ENCODE data around the gene SLC35B2. TPM values are rescaled to one million over a fixed set of nuclear protein-coding genes. Genes with fewer than 3 reads are reported as not detected.

Gene SLC35B2
- total RNA-seq, 1 donor from 2014 or later, result 71.8 TPM

DNA sequence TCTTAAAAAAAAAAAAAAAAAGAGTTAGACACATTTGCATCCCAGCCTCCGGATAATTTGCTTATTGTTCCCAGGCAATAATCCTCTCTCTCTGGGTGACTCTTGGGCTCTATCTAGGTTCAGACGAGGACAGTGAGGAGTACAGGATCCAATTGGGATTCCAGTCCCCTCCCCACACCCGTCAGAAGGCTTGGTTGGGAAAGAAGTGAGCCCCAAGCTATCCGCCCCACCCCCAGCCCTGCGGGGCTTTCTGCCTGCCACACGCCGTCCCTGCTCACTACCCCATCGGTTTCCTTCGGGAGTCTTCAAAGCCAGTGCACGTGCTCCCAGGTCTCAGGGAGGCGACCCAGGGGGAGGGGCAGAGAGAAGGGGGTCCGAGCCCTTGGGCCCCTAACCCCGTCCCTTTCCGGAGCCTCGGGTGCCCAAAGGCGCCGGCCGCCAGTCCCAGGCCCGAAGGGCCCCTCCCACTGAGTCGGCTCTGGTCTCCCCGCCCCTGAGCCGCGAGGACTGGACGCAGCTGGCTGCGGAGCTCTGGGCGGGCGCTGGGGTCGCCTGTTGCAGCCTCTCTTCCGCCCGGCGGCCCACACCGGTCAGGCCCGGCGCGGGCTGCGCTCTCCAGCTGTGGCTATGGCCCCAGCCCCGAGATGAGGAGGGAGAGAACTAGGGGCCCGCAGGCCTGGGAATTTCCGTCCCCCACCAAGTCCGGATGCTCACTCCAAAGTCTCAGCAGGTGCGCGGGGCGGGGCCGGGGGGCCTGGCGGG is 38.1 kb downstream of the SLC35B2 start:
- H3K27ac Mint-ChIP-seq (ENCODE audit: unreplicated experiment), result no peak overlapping the region
- TF ChIP-seq, protein P1, sequence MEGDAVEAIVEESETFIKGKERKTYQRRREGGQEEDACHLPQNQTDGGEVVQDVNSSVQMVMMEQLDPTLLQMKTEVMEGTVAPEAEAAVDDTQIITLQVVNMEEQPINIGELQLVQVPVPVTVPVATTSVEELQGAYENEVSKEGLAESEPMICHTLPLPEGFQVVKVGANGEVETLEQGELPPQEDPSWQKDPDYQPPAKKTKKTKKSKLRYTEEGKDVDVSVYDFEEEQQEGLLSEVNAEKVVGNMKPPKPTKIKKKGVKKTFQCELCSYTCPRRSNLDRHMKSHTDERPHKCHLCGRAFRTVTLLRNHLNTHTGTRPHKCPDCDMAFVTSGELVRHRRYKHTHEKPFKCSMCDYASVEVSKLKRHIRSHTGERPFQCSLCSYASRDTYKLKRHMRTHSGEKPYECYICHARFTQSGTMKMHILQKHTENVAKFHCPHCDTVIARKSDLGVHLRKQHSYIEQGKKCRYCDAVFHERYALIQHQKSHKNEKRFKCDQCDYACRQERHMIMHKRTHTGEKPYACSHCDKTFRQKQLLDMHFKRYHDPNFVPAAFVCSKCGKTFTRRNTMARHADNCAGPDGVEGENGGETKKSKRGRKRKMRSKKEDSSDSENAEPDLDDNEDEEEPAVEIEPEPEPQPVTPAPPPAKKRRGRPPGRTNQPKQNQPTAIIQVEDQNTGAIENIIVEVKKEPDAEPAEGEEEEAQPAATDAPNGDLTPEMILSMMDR (IDR thresholded peaks at IDR 0.05; ENCODE audit: partially characterized antibody, unreplicated experiment), result no peak
- peak overlapping the region; percentile 80 for H3K4me3 Mint-ChIP-seq (ENCODE audit: unreplicated experiment)
- peak; percentile 84 for DNase-seq
- H3K4me1 Mint-ChIP-seq (ENCODE audit: low read depth, unreplicated experiment), result peaks cover 17% of the 10 kb centered on the region
- peaks cover 6% of the 10 kb centered on the region for H3K27me3 Mint-ChIP-seq (ENCODE audit: unreplicated experiment)
- H3K9me3 Mint-ChIP-seq (ENCODE audit: unreplicated experiment), result no peaks in the 10 kb centered on the region
- H3K36me3 Mint-ChIP-seq (ENCODE audit: unreplicated experiment), result no peaks in the 10 kb centered on the region

DNA sequence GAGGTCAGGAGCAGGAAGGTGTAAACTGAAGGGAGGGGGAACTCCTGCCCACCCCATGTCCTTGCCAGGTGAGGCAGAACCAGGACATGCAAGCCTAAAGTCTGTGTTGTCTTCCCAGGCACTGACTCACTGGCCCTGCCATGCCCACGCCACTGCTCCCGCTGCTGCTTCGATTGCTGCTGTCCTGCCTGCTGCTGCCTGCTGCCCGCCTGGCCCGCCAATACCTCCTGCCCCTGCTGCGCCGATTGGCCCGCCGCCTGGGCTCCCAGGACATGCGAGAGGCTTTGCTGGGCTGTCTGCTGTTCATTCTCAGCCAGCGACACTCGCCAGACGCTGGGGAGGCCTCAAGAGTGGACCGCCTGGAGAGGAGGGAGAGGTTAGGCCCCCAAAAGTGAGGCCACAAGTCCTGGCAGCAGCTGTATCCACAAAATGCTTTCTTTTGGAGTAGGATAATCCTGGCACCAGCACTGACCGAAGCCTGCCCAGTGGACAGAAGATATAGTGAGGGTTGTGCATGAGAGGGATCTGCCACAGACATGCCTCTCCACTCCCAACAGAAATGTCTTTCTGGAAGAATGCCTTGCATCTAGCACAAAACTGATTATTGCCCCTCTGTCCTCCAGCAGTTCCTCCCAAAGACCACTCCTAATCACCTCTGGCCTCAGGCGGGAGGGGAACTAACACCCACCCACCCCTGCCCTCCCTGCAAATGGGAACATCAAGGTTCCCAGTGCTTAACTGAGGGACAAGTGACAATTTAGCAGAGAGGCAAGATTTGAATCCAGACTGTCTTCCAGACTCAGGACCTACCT is 39.8 kb downstream of the SLC35B2 start:
- TF ChIP-seq, protein P1 (IDR thresholded peaks at IDR 0.05; ENCODE audit: partially characterized antibody, unreplicated experiment), result no peak
- Mint-ChIP-seq H3K36me3 (ENCODE audit: unreplicated experiment) (no peaks in the 10 kb centered on the region), H3K27ac (ENCODE audit: unreplicated experiment) (no peak overlapping the region), H3K27me3 (ENCODE audit: unreplicated experiment) (peaks cover 1% of the 10 kb centered on the region), H3K4me1 (ENCODE audit: low read depth, unreplicated experiment) (peaks cover 8% of the 10 kb centered on the region), H3K9me3 (ENCODE audit: unreplicated experiment) (no peaks in the 10 kb centered on the region), H3K4me3 (ENCODE audit: unreplicated experiment) (peak overlapping the region; percentile 37)
- DNase-seq, result peak; percentile 62

DNA sequence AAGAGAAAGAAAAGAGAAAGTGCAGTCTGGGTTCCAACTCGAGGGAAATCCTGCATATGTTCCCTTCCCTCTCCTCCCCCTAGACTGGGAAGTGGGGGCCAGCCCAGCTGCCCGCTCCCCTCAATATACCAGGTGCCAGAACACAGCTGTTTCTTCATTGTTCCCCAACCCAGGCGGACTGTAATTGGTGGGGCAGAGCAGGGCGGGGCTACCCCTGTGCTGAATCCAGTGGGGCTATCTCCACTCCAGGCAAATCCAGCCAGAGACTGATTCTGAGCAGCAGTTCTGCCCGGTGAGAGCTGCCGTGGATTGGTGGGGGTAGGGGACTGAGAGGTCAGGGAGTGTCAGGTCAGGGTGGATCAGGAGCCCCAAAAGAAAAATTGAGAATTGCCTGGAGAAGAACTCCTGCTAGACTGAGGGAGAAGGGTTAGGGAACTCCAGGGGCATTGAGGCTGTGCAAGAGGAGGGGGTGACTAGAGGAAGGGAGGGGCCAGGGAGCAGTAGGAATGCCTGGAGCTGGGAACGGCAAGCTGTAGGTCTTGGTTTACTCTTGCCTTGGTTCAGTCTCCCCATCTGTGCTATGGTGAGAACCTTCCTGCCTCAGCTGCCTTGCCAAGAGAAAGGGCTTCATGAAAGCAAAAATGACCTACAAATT is 40.5 kb downstream of the SLC35B2 start, which contains the start of gene MYMX:
TSS of gene MYMX (plus strand) at position 250 of the 655 bp plus-strand sequence. CDS start 546 bp downstream, outside the sequence.
- TF ChIP-seq, protein P1 (IDR thresholded peaks at IDR 0.05; ENCODE audit: partially characterized antibody, unreplicated experiment), result no peak
- Mint-ChIP-seq H3K36me3 (ENCODE audit: unreplicated experiment) (no peaks in the 10 kb centered on the region), H3K4me3 (ENCODE audit: unreplicated experiment) (peak within 1 kb of the TSS; percentile 37), H3K27me3 (ENCODE audit: unreplicated experiment) (peaks cover 1% of the 10 kb centered on the region), H3K27ac (ENCODE audit: unreplicated experiment) (peak within 1 kb of the TSS; percentile 80), H3K4me1 (ENCODE audit: low read depth, unreplicated experiment) (peaks cover 8% of the 10 kb centered on the region), H3K9me3 (ENCODE audit: unreplicated experiment) (no peaks in the 10 kb centered on the region)
- DNase-seq, result no peak

DNA sequence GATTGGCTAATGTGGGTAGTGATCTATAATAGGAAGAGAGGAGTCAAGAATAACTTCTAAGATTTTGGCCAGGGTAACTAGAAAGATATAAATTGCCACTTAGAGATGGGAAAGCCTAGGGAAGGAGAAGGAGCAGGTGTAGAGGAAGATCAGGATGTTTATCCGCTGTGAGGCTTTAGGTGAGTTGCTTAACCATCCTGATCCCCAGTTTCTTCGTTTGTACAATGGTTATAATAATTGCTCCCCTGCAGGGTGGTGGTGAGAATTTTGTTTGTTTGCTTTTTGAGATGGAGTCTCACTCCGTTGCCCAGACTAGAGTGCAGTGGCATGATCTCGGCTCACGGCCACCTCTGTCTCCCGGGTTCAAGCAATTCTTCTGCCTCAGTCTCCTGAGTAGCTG is 43.0 kb downstream of the SLC35B2 start:
- H3K4me1 Mint-ChIP-seq (ENCODE audit: low read depth, unreplicated experiment), result peaks cover 8% of the 10 kb centered on the region
- peaks cover 1% of the 10 kb centered on the region for H3K27me3 Mint-ChIP-seq (ENCODE audit: unreplicated experiment)
- TF ChIP-seq, protein P1 (IDR thresholded peaks at IDR 0.05; ENCODE audit: partially characterized antibody, unreplicated experiment), result no peak
- DNase-seq, result no peak
- H3K4me3 Mint-ChIP-seq (ENCODE audit: unreplicated experiment), result no peak overlapping the region
- no peak overlapping the region for H3K27ac Mint-ChIP-seq (ENCODE audit: unreplicated experiment)
- H3K36me3 Mint-ChIP-seq (ENCODE audit: unreplicated experiment), result no peaks in the 10 kb centered on the region
- peaks cover 2% of the 10 kb centered on the region for H3K9me3 Mint-ChIP-seq (ENCODE audit: unreplicated experiment)

Data from glutamatergic neuron (in vitro differentiated cells).